H1 (cell line): ENCODE data around the gene NUP50. TPM values are rescaled to one million over a fixed set of nuclear protein-coding genes. Genes with fewer than 3 reads are reported as not detected.

ENCODE experiments used
- CTCF ChIA-PET: fragments of 300-600 bp; sonication (Branson Sonifier 250); formaldehyde crosslinking; loops from one replicate; lab custom pipeline; 2021; ENCODE audit not compliant: partially characterized antibody; lab: Charles Lee
- POLR2A ChIA-PET: fragments of 300-600 bp; sonication (Branson Sonifier 250); formaldehyde crosslinking; loops from one replicate; lab custom pipeline; 2021; ENCODE audit warnings: inconsistent platforms; ENCODE audit not compliant: partially characterized antibody; lab: Charles Lee
- DNase-seq, 2 experiments: peaks; one replicate each; pipeline versions ENCODE4 v3.0.0 to v3.0.0-alpha.2; 2010 to 2022; ENCODE audit warnings: low spot score in 2 of 2, low read depth in 1 of 2, mixed read lengths in 1 of 2
- FAIRE-seq: peaks from 2 replicates; lab custom pipeline; 2011; peaks lifted over from hg19 to GRCh38; lab: Jason Lieb, UNC
- H2AFZ ChIP-seq: 2 replicates; pipeline ENCODE4 v1.8.1; 2012; ENCODE audit warnings: low read length, inconsistent platforms
- H2AK5ac ChIP-seq: 2 replicates; pipeline ENCODE4 v1.6.1; 2013; ENCODE audit warnings: low read depth, low read length
- H2BK120ac ChIP-seq: replicated peaks from 2 replicates; pipeline ENCODE3; 2013; ENCODE audit warnings: low read depth, low read length, inconsistent platforms
- H2BK12ac ChIP-seq: 2 replicates; pipeline ENCODE4 v1.6.1; 2013; ENCODE audit warnings: low read depth, low read length
- H2BK15ac ChIP-seq: 2 replicates; pipeline ENCODE4 v1.6.1; 2013; ENCODE audit warnings: low read length
- H2BK20ac ChIP-seq: 2 replicates; pipeline ENCODE4 v1.6.1; 2013; ENCODE audit warnings: low read length
- H2BK5ac ChIP-seq: 2 replicates; pipeline ENCODE4 v1.6.1; 2013; ENCODE audit warnings: low read depth, low read length
- H3K14ac ChIP-seq: 2 replicates; pipeline ENCODE4 v1.6.1; 2013; ENCODE audit warnings: inconsistent platforms; ENCODE audit not compliant: insufficient read length
- H3K18ac ChIP-seq: 2 replicates; pipeline ENCODE4 v1.6.1; 2013; ENCODE audit warnings: low read length; ENCODE audit errors: extremely low read depth
- H3K23ac ChIP-seq: 2 replicates; pipeline ENCODE4 v1.6.1; 2013; ENCODE audit warnings: inconsistent platforms; ENCODE audit not compliant: insufficient read length
- H3K23me2 ChIP-seq: 2 replicates; pipeline ENCODE4 v1.6.1; 2013; ENCODE audit warnings: low read depth, low read length
- H3K27ac ChIP-seq: 2 replicates; pipeline ENCODE4 v1.6.1; 2011; ENCODE audit warnings: low read depth, low read length, inconsistent platforms
- H3K27me3 ChIP-seq, 4 experiments: replicated peaks in 1 of 4; 1 replicate in 1 of 4; 2 replicates in 3 of 4; pipeline versions ENCODE4 v1.6.1 to v1.8.1; 2011 to 2013; ENCODE audit warnings: low read length in 3 of 4, mild to moderate bottlenecking in 3 of 4, inconsistent platforms in 2 of 4, mixed read lengths in 2 of 4, moderate library complexity in 1 of 4; ENCODE audit not compliant: control insufficient read depth in 3 of 4, insufficient read depth in 3 of 4; ENCODE audit errors: extremely low read depth in 1 of 4
- H3K36me3 ChIP-seq, 4 experiments: 2 replicates each; pipeline versions ENCODE4 v1.6.1 to v1.8.1; 2011 to 2013; ENCODE audit warnings: mild to moderate bottlenecking in 4 of 4, low read length in 3 of 4, moderate library complexity in 2 of 4, control low read depth in 1 of 4, inconsistent platforms in 1 of 4; ENCODE audit not compliant: insufficient read depth in 4 of 4, control insufficient read depth in 2 of 4
- H3K4ac ChIP-seq: replicated peaks from 2 replicates; pipeline ENCODE3; 2013; ENCODE audit warnings: low read length, low read depth, mixed read lengths, inconsistent platforms; ENCODE audit not compliant: insufficient read length
- H3K4me1 ChIP-seq, 4 experiments: replicated peaks in 1 of 4; 1 replicate in 1 of 4; 2 replicates in 3 of 4; pipeline versions ENCODE4 v1.6.1 to v1.8.1; 2011 to 2013; ENCODE audit warnings: low read length in 3 of 4, inconsistent platforms in 2 of 4, mixed read lengths in 1 of 4; ENCODE audit not compliant: insufficient read depth in 4 of 4, control insufficient read depth in 3 of 4
- H3K4me2 ChIP-seq, 2 experiments: 2 replicates each; pipeline versions ENCODE4 v1.6.1 to v1.8.1; 2011 to 2013; ENCODE audit warnings: low read depth in 2 of 2, low read length in 2 of 2, control low read depth in 1 of 2, inconsistent platforms in 1 of 2, mild to moderate bottlenecking in 1 of 2; ENCODE audit not compliant: insufficient read depth in 1 of 2
- H3K4me3 ChIP-seq, 4 experiments: fragments of 200-600, 300-600 bp in 1 of 4; sonication (generic), shearing (Covaris generic), sonication (Bioruptor Twin) in 1 of 4; 2 replicates each; pipeline versions ENCODE4 v1.5.1 to v1.8.1; 2011 to 2016; ENCODE audit warnings: low read length in 4 of 4, low read depth in 3 of 4, control low read depth in 2 of 4, inconsistent platforms in 2 of 4, mild to moderate bottlenecking in 2 of 4, mixed read lengths in 1 of 4, moderate library complexity in 1 of 4; ENCODE audit not compliant: insufficient read depth in 2 of 4; ENCODE audit errors: extremely low read depth in 1 of 4
- H3K56ac ChIP-seq: replicated peaks from 2 replicates; pipeline ENCODE3; 2013; ENCODE audit warnings: low read depth, mild to moderate bottlenecking, mixed read lengths, low read length, inconsistent platforms; ENCODE audit not compliant: insufficient read length
- H3K79me1 ChIP-seq: 2 replicates; pipeline ENCODE4 v1.6.1; 2013; ENCODE audit warnings: low read depth, low read length, control low read depth
- H3K79me2 ChIP-seq, 2 experiments: 2 replicates each; pipeline versions ENCODE4 v1.6.1 to v1.8.1; 2012 to 2013; ENCODE audit warnings: low read length in 2 of 2, mild to moderate bottlenecking in 2 of 2, inconsistent platforms in 1 of 2; ENCODE audit not compliant: insufficient read depth in 2 of 2, control insufficient read depth in 1 of 2
- H3K9ac ChIP-seq, 4 experiments: replicated peaks in 1 of 4; 1 replicate in 1 of 4; 2 replicates in 3 of 4; pipeline versions ENCODE4 v1.6.1 to v1.8.1; 2011 to 2013; ENCODE audit warnings: low read depth in 3 of 4, low read length in 3 of 4, control low read depth in 2 of 4, mild to moderate bottlenecking in 2 of 4, moderate library complexity in 2 of 4, inconsistent platforms in 1 of 4; ENCODE audit errors: extremely low read depth in 1 of 4
- H3K9me3 ChIP-seq, 2 experiments: 2 replicates each; pipeline versions ENCODE4 v1.6.1 to v1.8.1; 2012 to 2013; ENCODE audit warnings: mild to moderate bottlenecking in 2 of 2, moderate library complexity in 2 of 2, control low read depth in 1 of 2, inconsistent platforms in 1 of 2, low read depth in 1 of 2, low read length in 1 of 2, mixed read lengths in 1 of 2; ENCODE audit not compliant: insufficient read depth in 2 of 2
- H4K20me1 ChIP-seq, 2 experiments: replicated peaks in 1 of 2; 2 replicates each; pipeline versions ENCODE3 to v1.8.1; 2011 to 2013; ENCODE audit warnings: inconsistent platforms in 2 of 2, low read length in 2 of 2, mild to moderate bottlenecking in 1 of 2; ENCODE audit not compliant: insufficient read depth in 2 of 2, control insufficient read depth in 1 of 2
- H4K5ac ChIP-seq: 2 replicates; pipeline ENCODE4 v1.6.1; 2013; ENCODE audit warnings: low read length, low read depth, mixed read lengths, inconsistent platforms; ENCODE audit not compliant: insufficient read length
- H4K8ac ChIP-seq: 2 replicates; pipeline ENCODE4 v1.8.0; 2013; ENCODE audit warnings: mild to moderate bottlenecking, moderate library complexity, low read length, inconsistent platforms; ENCODE audit not compliant: insufficient read depth; ENCODE audit errors: extremely low read depth
- H4K91ac ChIP-seq: replicated peaks from 2 replicates; pipeline ENCODE3; 2013; ENCODE audit warnings: low read length, mixed read lengths, inconsistent platforms; ENCODE audit not compliant: insufficient read length
- KDM1A ChIP-seq: fragments of 200-600, 300-600 bp; sonication (generic); IDR thresholded peaks from 2 replicates; pipeline ENCODE4 v1.7.1; 2016; ENCODE audit warnings: mild to moderate bottlenecking, low read length, borderline replicate concordance
- SP1 ChIP-seq: IDR thresholded peaks from 2 replicates; pipeline ENCODE4 v1.6.1; 2011; ENCODE audit warnings: low read depth, low read length
- WGBS, 2 experiments: shearing (Covaris generic) in 1 of 2; methylation state at CpG; one replicate each; pipeline versions ENCODE4 v1.1.6 to v1.1.7; 2013 to 2015; ENCODE audit warnings: low lambda C conversion rate in 2 of 2, mixed read lengths in 2 of 2, inconsistent platforms in 1 of 2, low coverage in 1 of 2, missing lambda C conversion rate in 1 of 2; ENCODE audit not compliant: insufficient replicate concordance in 2 of 2, insufficient coverage in 1 of 2, insufficient read length in 1 of 2; ENCODE audit errors: extremely low coverage in 1 of 2, missing lambda C conversion rate in 1 of 2; 5-methylcytosine and 5-hydroxymethylcytosine counted together
- polyA plus RNA-seq, 7 experiments: library from polyadenylated mRNA; depleted of rRNA in 3 of 7; stranded (reverse) in 5 of 7; unstranded in 2 of 7; fragments of >200 nt in 5 of 7; fragments of 200-250 nt in 2 of 7; gene quantifications; 1 replicate in 5 of 7; 2 replicates in 1 of 7; 4 replicates in 1 of 7; pipeline versions ENCODE4 v1.2.1 to v1.2.3, GENCODE V29; 2011 to 2013; ENCODE audit warnings: missing spikeins in 2 of 7, mixed read lengths in 2 of 7
- total RNA-seq: library from RNA; stranded (reverse); fragmentation: NEBNext Ultra II Directional; extraction: Animal tissue kit (Norgen Biotek cat#: 25700); gene quantifications from 2 replicates; pipeline ENCODE4 v1.2.1, GENCODE V29; 2021

Gene NUP50
- total and polyA plus RNA-seq, 2 of the 8 experiments (the other 6 are each of a cell fraction or from before 2014, with no cell fraction given) = 20.0 to 112 TPM

- CTCF ChIA-PET = interaction anchor here (1.8 to 3.5 kb wide), 2 partner anchors 11 to 14 kb away, joined by 6 to 21 read pairs; no protein-coding TSS in a partner anchor
- Histone ChIP-seq H3K14ac (no peak overlapping the region), H4K8ac (no peak overlapping the region), H3K56ac (no peak overlapping the region), H3K23me2 (no peaks in the 10 kb centered on the region), H3K23ac (no peak overlapping the region), H2BK120ac (no peak overlapping the region), H2BK5ac (no peak overlapping the region), H3K4ac (no peak overlapping the region), H3K27ac (no peak overlapping the region), H3K4me2 (no peak overlapping the region), H3K4me1 (peaks cover 4 to 19% (median 10%) of the 10 kb centered on the region in 4 experiments; a peak in 6 of 7 replicates), H2AFZ (no peak overlapping the region), H3K79me1 (no peaks in the 10 kb centered on the region), H3K18ac (no peak overlapping the region), H2BK20ac (no peak overlapping the region), H4K5ac (no peak overlapping the region), H2BK12ac (no peak overlapping the region), H4K91ac (no peak overlapping the region), H2BK15ac (no peak overlapping the region), H3K79me2 (no peaks in the 10 kb centered on the region), H3K36me3 (peaks cover 0 to 3% (median 3%) of the 10 kb centered on the region in 4 experiments; a peak in 3 of 8 replicates), H2AK5ac (no peak overlapping the region), H3K4me3 (no peak overlapping the region), H3K9ac (no peak overlapping the region), H4K20me1 (peaks cover 3 to 4% of the 10 kb centered on the region in 2 experiments), H3K27me3 (no peaks in the 10 kb centered on the region), H3K9me3 (no peaks in the 10 kb centered on the region)
- TF ChIP-seq SP1 = no peak
- 0 out of 2 replicates have a peak, but pooled peaks have one; percentile 27 for TF ChIP-seq KDM1A
- FAIRE-seq (no peak), DNase-seq (no peak)
- 83% methylated on average over 7 of the region's 7 CpGs; no CpG with 5 or more reads in 1 of the 2 experiments for WGBS, 2 experiments
- POLR2A ChIA-PET = interaction anchor here (1.5 kb wide), 1 partner anchor 189 kb away, joined by 3 read pairs; no protein-coding TSS in a partner anchor
These were observed 31.9 kb downstream of the NUP50 start for GRCh38 chr22:45195616-45196015.
